ENCODE measurements around the gene SMIM13.

DNA sequence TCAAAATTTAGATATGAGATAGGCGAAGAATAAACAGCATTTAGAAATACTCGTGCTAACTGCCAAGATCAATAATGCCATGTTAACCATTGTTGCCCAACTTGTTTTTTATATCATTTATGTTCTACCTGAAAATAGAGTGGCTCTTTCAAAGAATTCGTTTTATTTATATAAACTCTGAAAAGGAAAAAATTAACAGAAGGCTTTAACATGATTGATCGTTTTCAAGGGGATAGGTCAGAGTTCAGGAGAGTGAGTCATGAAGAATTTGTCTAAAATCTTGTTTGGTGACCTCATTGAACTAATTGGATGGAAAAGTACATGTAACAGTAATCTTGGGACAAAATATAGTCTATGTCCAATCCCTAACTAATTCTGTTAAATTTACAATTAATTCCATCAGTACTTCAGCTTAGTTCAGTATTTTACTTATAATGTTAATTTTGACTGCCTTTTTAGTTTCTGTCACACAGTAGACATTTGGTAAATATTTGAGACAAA, 38.5 kb upstream of the SMIM13 start:
- no peak for TF ChIP-seq TAF1 (IDR thresholded peaks at IDR 0.05; ENCODE audit: borderline replicate concordance, insufficient read depth, low read length)
- no peak for TF ChIP-seq POLR2AphosphoS5 (IDR thresholded peaks at IDR 0.05; ENCODE audit: low read depth, low read length)
- no peak for TF ChIP-seq FOXP2 (optimal IDR thresholded peaks at IDR 0.05; ENCODE audit: borderline replicate concordance, extremely low read depth, extremely low read length, insufficient read depth)
- TF ChIP-seq, protein P1, sequence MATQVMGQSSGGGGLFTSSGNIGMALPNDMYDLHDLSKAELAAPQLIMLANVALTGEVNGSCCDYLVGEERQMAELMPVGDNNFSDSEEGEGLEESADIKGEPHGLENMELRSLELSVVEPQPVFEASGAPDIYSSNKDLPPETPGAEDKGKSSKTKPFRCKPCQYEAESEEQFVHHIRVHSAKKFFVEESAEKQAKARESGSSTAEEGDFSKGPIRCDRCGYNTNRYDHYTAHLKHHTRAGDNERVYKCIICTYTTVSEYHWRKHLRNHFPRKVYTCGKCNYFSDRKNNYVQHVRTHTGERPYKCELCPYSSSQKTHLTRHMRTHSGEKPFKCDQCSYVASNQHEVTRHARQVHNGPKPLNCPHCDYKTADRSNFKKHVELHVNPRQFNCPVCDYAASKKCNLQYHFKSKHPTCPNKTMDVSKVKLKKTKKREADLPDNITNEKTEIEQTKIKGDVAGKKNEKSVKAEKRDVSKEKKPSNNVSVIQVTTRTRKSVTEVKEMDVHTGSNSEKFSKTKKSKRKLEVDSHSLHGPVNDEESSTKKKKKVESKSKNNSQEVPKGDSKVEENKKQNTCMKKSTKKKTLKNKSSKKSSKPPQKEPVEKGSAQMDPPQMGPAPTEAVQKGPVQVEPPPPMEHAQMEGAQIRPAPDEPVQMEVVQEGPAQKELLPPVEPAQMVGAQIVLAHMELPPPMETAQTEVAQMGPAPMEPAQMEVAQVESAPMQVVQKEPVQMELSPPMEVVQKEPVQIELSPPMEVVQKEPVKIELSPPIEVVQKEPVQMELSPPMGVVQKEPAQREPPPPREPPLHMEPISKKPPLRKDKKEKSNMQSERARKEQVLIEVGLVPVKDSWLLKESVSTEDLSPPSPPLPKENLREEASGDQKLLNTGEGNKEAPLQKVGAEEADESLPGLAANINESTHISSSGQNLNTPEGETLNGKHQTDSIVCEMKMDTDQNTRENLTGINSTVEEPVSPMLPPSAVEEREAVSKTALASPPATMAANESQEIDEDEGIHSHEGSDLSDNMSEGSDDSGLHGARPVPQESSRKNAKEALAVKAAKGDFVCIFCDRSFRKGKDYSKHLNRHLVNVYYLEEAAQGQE (IDR thresholded peaks at IDR 0.05; ENCODE audit: insufficient read depth in 1 of 2, low read depth in 2 of 2, low read length in 2 of 2), result no peak
- TF ChIP-seq SIN3A (IDR thresholded peaks at IDR 0.05; ENCODE audit: borderline replicate concordance, insufficient read depth, low read length), result no peak
